HEK293T (cell line): ENCODE measurements around the gene MARS1.

Experiments
- ARNT ChIP-seq: fragments of 450-650 bp; IDR thresholded peaks from 2 replicates; pipeline ENCODE4 v1.6.1; 2017; ENCODE audit warnings: mild to moderate bottlenecking
- BHLHE40 ChIP-seq: fragments of 450-650 bp; IDR thresholded peaks from 2 replicates; pipeline ENCODE4 v1.6.1; 2016; ENCODE audit warnings: mild to moderate bottlenecking, moderate library complexity, borderline replicate concordance
- CTBP1 ChIP-seq: fragments of 450-650 bp; IDR thresholded peaks from 2 replicates; pipeline ENCODE4 v1.6.1; 2016; ENCODE audit warnings: borderline replicate concordance
- ELF4 ChIP-seq: fragments of 450-650 bp; IDR thresholded peaks from 2 replicates; pipeline ENCODE4 v1.6.1; 2017; ENCODE audit warnings: antibody characterized with exemption
- FOXA1 ChIP-seq: fragments of 450-650 bp; IDR thresholded peaks from 2 replicates; pipeline ENCODE4 v1.6.1; 2016; ENCODE audit warnings: mild to moderate bottlenecking
- FOXK2 ChIP-seq: fragments of 450-650 bp; IDR thresholded peaks from 2 replicates; pipeline ENCODE4 v1.6.1; 2016; ENCODE audit warnings: mild to moderate bottlenecking
- FOXM1 ChIP-seq: fragments of 450-650 bp; IDR thresholded peaks from 2 replicates; pipeline ENCODE4 v1.6.1; 2017; ENCODE audit warnings: mild to moderate bottlenecking, borderline replicate concordance
- HDGF ChIP-seq: fragments of 450-650 bp; IDR thresholded peaks from 2 replicates; pipeline ENCODE4 v1.6.1; 2017; ENCODE audit warnings: antibody characterized with exemption, borderline replicate concordance
- NFRKB ChIP-seq: fragments of 450-650 bp; IDR thresholded peaks from 2 replicates; pipeline ENCODE4 v1.6.1; 2016; ENCODE audit warnings: mild to moderate bottlenecking, moderate library complexity
- SP1 ChIP-seq: fragments of 450-650 bp; IDR thresholded peaks from 2 replicates; pipeline ENCODE4 v1.6.1; 2017
- SUZ12 ChIP-seq: fragments of 450-650 bp; IDR thresholded peaks from 2 replicates; pipeline ENCODE4 v1.6.1; 2016; ENCODE audit warnings: mild to moderate bottlenecking
- TARDBP ChIP-seq: fragments of 450-650 bp; IDR thresholded peaks from 2 replicates; pipeline ENCODE4 v1.6.1; 2016
- ZNF384 ChIP-seq: fragments of 450-650 bp; IDR thresholded peaks from 2 replicates; pipeline ENCODE4 v1.6.1; 2016

DNA sequence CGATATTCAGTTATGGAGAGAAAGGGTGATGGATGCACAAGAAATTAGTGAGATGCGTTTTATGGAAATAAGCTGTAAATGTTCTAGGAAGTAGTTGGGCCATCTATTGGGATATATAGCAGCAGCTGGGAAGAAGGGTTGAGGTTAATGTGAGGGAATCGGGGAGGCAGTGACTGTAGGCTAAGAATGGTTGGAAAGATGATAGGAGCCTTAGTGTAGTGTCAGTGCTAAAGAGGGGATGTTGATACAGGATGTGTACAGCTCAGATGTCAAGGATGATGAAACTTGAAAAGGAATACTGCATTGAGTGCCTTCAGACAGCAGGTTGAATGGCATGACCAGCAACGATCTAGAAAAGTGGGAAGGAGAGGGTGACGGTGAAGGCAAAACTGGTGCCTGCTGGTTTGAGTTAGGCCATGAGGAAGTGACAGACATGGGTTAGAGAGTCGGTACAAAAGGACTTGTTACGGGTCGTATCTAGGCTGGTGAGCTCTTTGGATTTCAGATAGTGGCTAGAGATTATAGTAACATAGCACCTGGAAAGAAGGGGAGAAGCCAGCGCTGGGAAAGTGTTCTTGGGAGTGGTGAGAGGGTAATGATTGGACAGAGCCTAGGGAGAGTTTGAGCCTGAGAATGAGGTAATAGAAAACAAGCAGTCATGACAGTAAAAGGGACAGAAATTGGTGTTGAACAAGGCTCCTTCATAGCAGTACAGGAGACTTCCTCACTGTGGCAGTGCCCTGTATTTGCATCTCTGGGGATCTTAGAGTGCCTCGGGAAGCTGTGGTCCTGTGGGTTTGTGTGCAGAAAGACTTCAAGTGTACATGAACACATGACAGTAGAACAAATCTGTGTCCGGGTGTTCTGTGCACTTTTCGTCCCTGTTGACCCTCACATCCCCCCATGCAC is 9.6 kb downstream of the MARS1 start:
- TF ChIP-seq ARNT (no peak), BHLHE40 (no peak), ELF4 (no peak), SUZ12 (no peak), CTBP1 (no peak), TARDBP (no peak), FOXK2 (no peak), SP1 (no peak), HDGF (no peak), ZNF384 (no peak), NFRKB (no peak), FOXM1 (no peak), FOXA1 (no peak)
